ENCODE measurements around the gene MCF2L.

The MCF2L gene

GRCh38 chr13:113116206-113116800 lies 147.3 kb downstream of the MCF2L start:
- FAIRE-seq (no peak), DNase-seq (ENCODE audit: insufficient read length) (no peak)
- TF ChIP-seq POLR2AphosphoS5 (IDR thresholded peaks at IDR 0.05; ENCODE audit: low read depth, low read length): no peak
- TF ChIP-seq TAF1 (IDR thresholded peaks at IDR 0.05; ENCODE audit: borderline replicate concordance, low read depth, low read length): no peak
- TF ChIP-seq POLR2A (IDR thresholded peaks at IDR 0.05; ENCODE audit: low read depth, low read length): no peak

- FAIRE-seq (no peak), DNase-seq (ENCODE audit: insufficient read length) (no peak)
- TF ChIP-seq POLR2AphosphoS5 (IDR thresholded peaks at IDR 0.05; ENCODE audit: low read depth, low read length) (no peak), POLR2A (IDR thresholded peaks at IDR 0.05; ENCODE audit: low read depth, low read length) (no peak), TAF1 (IDR thresholded peaks at IDR 0.05; ENCODE audit: borderline replicate concordance, low read depth, low read length) (no peak)
Observed at GRCh38 chr13:113116871-113117271, 147.9 kb downstream of the MCF2L start.

GRCh38 chr13:113117335-113117872 lies 148.4 kb downstream of the MCF2L start:
- DNase-seq (ENCODE audit: insufficient read length): no peak
- TF ChIP-seq POLR2A (IDR thresholded peaks at IDR 0.05; ENCODE audit: low read depth, low read length): no peak
- TF ChIP-seq POLR2AphosphoS5 (IDR thresholded peaks at IDR 0.05; ENCODE audit: low read depth, low read length): no peak
- TF ChIP-seq TAF1 (IDR thresholded peaks at IDR 0.05; ENCODE audit: borderline replicate concordance, low read depth, low read length): no peak
- FAIRE-seq: no peak

GRCh38 chr13:113117911-113118260 lies 148.9 kb downstream of the MCF2L start:
- FAIRE-seq (no peak), DNase-seq (ENCODE audit: insufficient read length) (no peak)
- TF ChIP-seq POLR2AphosphoS5 (IDR thresholded peaks at IDR 0.05; ENCODE audit: low read depth, low read length) (no peak), POLR2A (IDR thresholded peaks at IDR 0.05; ENCODE audit: low read depth, low read length) (no peak), TAF1 (IDR thresholded peaks at IDR 0.05; ENCODE audit: borderline replicate concordance, low read depth, low read length) (no peak)

GRCh38 chr13:113118261-113119021 lies 149.4 kb downstream of the MCF2L start:
- TF ChIP-seq POLR2A (IDR thresholded peaks at IDR 0.05; ENCODE audit: low read depth, low read length) (no peak), POLR2AphosphoS5 (IDR thresholded peaks at IDR 0.05; ENCODE audit: low read depth, low read length) (no peak), TAF1 (IDR thresholded peaks at IDR 0.05; ENCODE audit: borderline replicate concordance, low read depth, low read length) (no peak)
- FAIRE-seq: no peak
- no peak for DNase-seq (ENCODE audit: insufficient read length)

- FAIRE-seq (no peak), DNase-seq (ENCODE audit: insufficient read length) (no peak)
- TF ChIP-seq POLR2AphosphoS5 (IDR thresholded peaks at IDR 0.05; ENCODE audit: low read depth, low read length) (no peak), POLR2A (IDR thresholded peaks at IDR 0.05; ENCODE audit: low read depth, low read length) (no peak), TAF1 (IDR thresholded peaks at IDR 0.05; ENCODE audit: borderline replicate concordance, low read depth, low read length) (no peak)
Observed at GRCh38 chr13:113119166-113119821, 150.3 kb downstream of the MCF2L start.

- no peak for TF ChIP-seq POLR2A (IDR thresholded peaks at IDR 0.05; ENCODE audit: low read depth, low read length)
- TF ChIP-seq POLR2AphosphoS5 (IDR thresholded peaks at IDR 0.05; ENCODE audit: low read depth, low read length): no peak
- TF ChIP-seq TAF1 (IDR thresholded peaks at IDR 0.05; ENCODE audit: borderline replicate concordance, low read depth, low read length): no peak
- FAIRE-seq (no peak), DNase-seq (ENCODE audit: insufficient read length) (no peak)
Observed at GRCh38 chr13:113119822-113120189, 150.8 kb downstream of the MCF2L start.

GRCh38 chr13:113120300-113121182 lies 151.5 kb downstream of the MCF2L start:
- DNase-seq (ENCODE audit: insufficient read length): no peak
- no peak for FAIRE-seq
- TF ChIP-seq POLR2A (IDR thresholded peaks at IDR 0.05; ENCODE audit: low read depth, low read length) (no peak), TAF1 (IDR thresholded peaks at IDR 0.05; ENCODE audit: borderline replicate concordance, low read depth, low read length) (no peak), POLR2AphosphoS5 (IDR thresholded peaks at IDR 0.05; ENCODE audit: low read depth, low read length) (no peak)

- DNase-seq (ENCODE audit: insufficient read length) (no peak), FAIRE-seq (no peak)
- TF ChIP-seq POLR2AphosphoS5 (IDR thresholded peaks at IDR 0.05; ENCODE audit: low read depth, low read length) (no peak), POLR2A (IDR thresholded peaks at IDR 0.05; ENCODE audit: low read depth, low read length) (no peak), TAF1 (IDR thresholded peaks at IDR 0.05; ENCODE audit: borderline replicate concordance, low read depth, low read length) (no peak)
Observed at GRCh38 chr13:113121183-113121927, 152.3 kb downstream of the MCF2L start.

- FAIRE-seq (no peak), DNase-seq (ENCODE audit: insufficient read length) (no peak)
- no peak for TF ChIP-seq TAF1 (IDR thresholded peaks at IDR 0.05; ENCODE audit: borderline replicate concordance, low read depth, low read length)
- TF ChIP-seq POLR2AphosphoS5 (IDR thresholded peaks at IDR 0.05; ENCODE audit: low read depth, low read length): no peak
Observed at GRCh38 chr13:113121928-113122471, 153.0 kb downstream of the MCF2L start.
